CD14-positive monocyte (primary cell): ENCODE results near the gene NOP56. TPM values are rescaled to one million over a fixed set of nuclear protein-coding genes. Genes with fewer than 3 reads are reported as not detected.

Experiments
- DNase-seq, 3 donors: peaks; one replicate each; pipeline ENCODE4 v3.0.0-alpha.2; 2011 to 2022
- H2AFZ ChIP-seq: 2 replicates; pipeline ENCODE4 v1.6.0; 2012; ENCODE audit warnings: mild to moderate bottlenecking, low read depth, low read length, inconsistent platforms; ENCODE audit not compliant: insufficient read depth, poor library complexity, severe bottlenecking
- H3K27ac ChIP-seq, 2 donors: 1 replicate in 1 of 2; 2 replicates in 1 of 2; pipeline ENCODE4 v1.5.1; 2012 to 2013; ENCODE audit warnings: low read length in 2 of 2, control low read depth in 1 of 2, inconsistent platforms in 1 of 2, low read depth in 1 of 2, mild to moderate bottlenecking in 1 of 2
- H3K27me3 ChIP-seq, 2 donors: one replicate each; pipeline versions ENCODE4 v1.6.0 to v1.6.1; 2011 to 2013; ENCODE audit warnings: low read length in 2 of 2; ENCODE audit not compliant: control insufficient read depth in 2 of 2, insufficient read depth in 2 of 2
- H3K36me3 ChIP-seq, 2 donors: replicated peaks in 1 of 2; 1 replicate in 1 of 2; 2 replicates in 1 of 2; pipeline versions ENCODE4 v1.5.1 to v1.6.1; 2012 to 2013; ENCODE audit warnings: low read length in 2 of 2, control low read depth in 1 of 2, inconsistent platforms in 1 of 2, mild to moderate bottlenecking in 1 of 2; ENCODE audit not compliant: insufficient read depth in 2 of 2, control insufficient read depth in 1 of 2
- H3K4me1 ChIP-seq, 2 donors: 1 replicate in 1 of 2; 2 replicates in 1 of 2; pipeline versions ENCODE4 v1.5.1 to v1.6.1; 2012 to 2013; ENCODE audit warnings: low read length in 2 of 2, control low read depth in 1 of 2, inconsistent platforms in 1 of 2, mild to moderate bottlenecking in 1 of 2, moderate library complexity in 1 of 2; ENCODE audit not compliant: insufficient read depth in 2 of 2, control insufficient read depth in 1 of 2
- H3K4me2 ChIP-seq: replicated peaks from 2 replicates; pipeline ENCODE3; 2012; ENCODE audit warnings: low read length, moderate library complexity, mild to moderate bottlenecking; ENCODE audit not compliant: poor library complexity, severe bottlenecking; ENCODE audit errors: extremely low read depth
- H3K4me3 ChIP-seq, 3 experiments: fragments of 200-600 bp in 1 of 3; sonication (generic) in 1 of 3; replicated peaks in 1 of 3; 1 replicate in 2 of 3; 2 replicates in 1 of 3; pipeline ENCODE4 v1.5.1; 2011 to 2013; ENCODE audit warnings: low read length in 3 of 3, mild to moderate bottlenecking in 3 of 3, control low read depth in 2 of 3, low read depth in 2 of 3, inconsistent platforms in 1 of 3, moderate library complexity in 1 of 3
- H3K79me2 ChIP-seq: 2 replicates; pipeline ENCODE4 v1.6.0; 2012; ENCODE audit warnings: mild to moderate bottlenecking, control low read depth, inconsistent platforms, low read length, moderate library complexity; ENCODE audit not compliant: insufficient read depth
- H3K9ac ChIP-seq: 2 replicates; pipeline ENCODE4 v1.6.0; 2017; ENCODE audit warnings: low read length, mild to moderate bottlenecking; ENCODE audit not compliant: insufficient read depth, poor library complexity, severe bottlenecking
- H3K9me3 ChIP-seq, 2 donors: replicated peaks in 1 of 2; 1 replicate in 1 of 2; 2 replicates in 1 of 2; pipeline versions ENCODE4 v1.5.1 to v1.6.1; 2012 to 2013; ENCODE audit warnings: low read length in 2 of 2, control low read depth in 1 of 2; ENCODE audit not compliant: control insufficient read depth in 1 of 2, insufficient read depth in 1 of 2
- H4K20me1 ChIP-seq: 2 replicates; pipeline ENCODE4 v1.6.0; 2012; ENCODE audit warnings: mild to moderate bottlenecking, low read length, control low read depth, moderate library complexity; ENCODE audit not compliant: insufficient read depth
- H3K27ac Mint-ChIP-seq, 7 donors: one replicate each; pipeline ENCODE4 v1.8.0; 2020; ENCODE audit warnings: mild to moderate bottlenecking in 7 of 7, mixed read lengths in 7 of 7, moderate library complexity in 6 of 7, inconsistent platforms in 2 of 7
- H3K27me3 Mint-ChIP-seq, 3 donors: one replicate each; pipeline ENCODE4 v1.8.0; 2021 to 2022; ENCODE audit warnings: low read depth in 3 of 3, mild to moderate bottlenecking in 3 of 3, mixed read lengths in 3 of 3, moderate library complexity in 3 of 3, inconsistent platforms in 1 of 3
- H3K36me3 Mint-ChIP-seq, 2 donors: one replicate each; pipeline ENCODE4 v1.8.0; 2020; ENCODE audit warnings: mixed read lengths in 2 of 2, inconsistent platforms in 1 of 2, mild to moderate bottlenecking in 1 of 2
- H3K4me1 Mint-ChIP-seq: one replicate; pipeline ENCODE4 v1.8.0; 2020; ENCODE audit warnings: mild to moderate bottlenecking, mixed read lengths
- H3K4me3 Mint-ChIP-seq, 2 donors: one replicate each; pipeline ENCODE4 v1.8.0; 2020; ENCODE audit warnings: mild to moderate bottlenecking in 2 of 2, mixed read lengths in 2 of 2, moderate library complexity in 1 of 2
- H3K9me3 Mint-ChIP-seq, 7 donors: one replicate each; pipeline ENCODE4 v1.8.0; 2020 to 2022; ENCODE audit warnings: mixed read lengths in 7 of 7, mild to moderate bottlenecking in 6 of 7, moderate library complexity in 6 of 7, inconsistent platforms in 2 of 7
- CTCF ChIP-seq: fragments of 200-600 bp; IDR thresholded peaks from one replicate; pipeline ENCODE4 v1.8.0; 2022; ENCODE audit warnings: antibody characterized with exemption, mild to moderate bottlenecking
- whole genome bisulfite sequencing: methylation state at CpG from one replicate; pipeline ENCODE4 v1.1.5; 2013; ENCODE audit warnings: missing lambda C conversion rate; ENCODE audit not compliant: insufficient coverage; 5-methylcytosine and 5-hydroxymethylcytosine counted together
- intact Hi-C, 2 donors: fragments of 100-400 bp; cut with micrococcal nuclease; formaldehyde crosslinking; loops; one replicate each; pipeline versions ENCODE4 v1.15.0 to v1.15.1; 2023
- polyA plus RNA-seq, 3 donors: library from polyadenylated mRNA; depleted of rRNA in 1 of 3; unstranded in 2 of 3; stranded (reverse) in 1 of 3; fragments of 300-500 nt in 2 of 3; fragments of >200 nt in 1 of 3; fragmentation: Illumina TruSeq in 2 of 3; gene quantifications; 1 replicate in 2 of 3; 2 replicates in 1 of 3; pipeline ENCODE4 v1.2.3, GENCODE V29; 2012 to 2021

Gene NOP56
- polyA plus RNA-seq, 3 donors, result 27.3 to 102 (median 33.1) TPM

- no peak overlapping the region for H3K27ac ChIP-seq
- no peak overlapping the region for H3K4me3 ChIP-seq
- intact Hi-C loops, result no loop called here
- DNase-seq, result no peak
- no peaks in the 10 kb centered on the region for H4K20me1 ChIP-seq
- H2AFZ ChIP-seq, result no peak overlapping the region
- 91% methylated on average over 5 of the region's 7 CpGs for WGBS
- Mint-ChIP-seq H3K27me3 (peaks cover 2 to 17% (median 4%) of the 10 kb centered on the region in 3 donors), H3K9me3 (peaks cover 12 to 33% (median 29%) of the 10 kb centered on the region in 7 donors), H3K4me1 (no peaks in the 10 kb centered on the region), H3K4me3 (no peak overlapping the region), H3K27ac (no peak overlapping the region), H3K36me3 (no peaks in the 10 kb centered on the region)
- no peak overlapping the region for H3K9ac ChIP-seq
- H3K4me1 ChIP-seq, result no peaks in the 10 kb centered on the region
- peaks cover 0 to 3% of the 10 kb centered on the region in 2 donors for H3K27me3 ChIP-seq
- no peaks in the 10 kb centered on the region for H3K36me3 ChIP-seq
- no peak for TF ChIP-seq CTCF
- no peak overlapping the region for H3K4me2 ChIP-seq
- H3K79me2 ChIP-seq, result no peaks in the 10 kb centered on the region
- peaks cover 18 to 24% of the 10 kb centered on the region in 2 donors for H3K9me3 ChIP-seq
Observed at GRCh38 chr20:2603816-2604505, 48.5 kb upstream of the NOP56 start.

GRCh38 chr20:2604506-2604835, 48.0 kb upstream of the NOP56 start:
- Histone ChIP-seq H3K27me3 (peaks cover 0 to 3% of the 10 kb centered on the region in 2 donors), H3K9ac (no peak overlapping the region), H4K20me1 (no peaks in the 10 kb centered on the region), H2AFZ (no peak overlapping the region), H3K79me2 (no peaks in the 10 kb centered on the region), H3K4me1 (no peaks in the 10 kb centered on the region), H3K9me3 (peaks cover 18 to 24% of the 10 kb centered on the region in 2 donors), H3K4me2 (no peak overlapping the region), H3K27ac (no peak overlapping the region), H3K4me3 (no peak overlapping the region), H3K36me3 (no peaks in the 10 kb centered on the region)
- no peaks in the 10 kb centered on the region for H3K36me3 Mint-ChIP-seq
- peaks cover 13 to 33% (median 29%) of the 10 kb centered on the region in 7 donors for H3K9me3 Mint-ChIP-seq
- no peak overlapping the region for H3K4me3 Mint-ChIP-seq
- H3K27me3 Mint-ChIP-seq, result peaks cover 2 to 20% (median 4%) of the 10 kb centered on the region in 3 donors
- no peak for TF ChIP-seq CTCF
- intact Hi-C loops, result no loop called here
- no peak overlapping the region for H3K27ac Mint-ChIP-seq
- no CpG with 5 or more reads among the region's 3 CpGs for WGBS
- DNase-seq, result no peak
- no peaks in the 10 kb centered on the region for H3K4me1 Mint-ChIP-seq
